WERI-Rb-1 (cell line): ENCODE data around the gene SPEF1.

Experiments
- DNase-seq: peaks from one replicate; pipeline ENCODE4 v3.0.0-alpha.2; 2020
- H3K27ac ChIP-seq: fragments of 250-450 bp; sonication (Bioruptor Pico); 2 replicates; pipeline ENCODE4 v1.5.1; 2020; ENCODE audit warnings: mild to moderate bottlenecking, moderate library complexity
- H3K27me3 ChIP-seq: fragments of 250-450 bp; sonication (Bioruptor Pico); 2 replicates; pipeline ENCODE4 v1.5.1; 2021; ENCODE audit warnings: mild to moderate bottlenecking, low read depth, moderate library complexity; ENCODE audit not compliant: insufficient read depth, severe bottlenecking
- H3K36me3 ChIP-seq: fragments of 250-450 bp; sonication (Bioruptor Pico); 2 replicates; pipeline ENCODE4 v1.5.1; 2020; ENCODE audit warnings: mild to moderate bottlenecking, moderate library complexity
- H3K4me3 ChIP-seq: 2 replicates; pipeline ENCODE4 v1.5.1; 2011; ENCODE audit warnings: low read depth, mild to moderate bottlenecking, control low read depth, low read length
- H3K9me3 ChIP-seq: fragments of 250-450 bp; sonication (Bioruptor Pico); 2 replicates; pipeline ENCODE4 v1.5.1; 2021; ENCODE audit warnings: mild to moderate bottlenecking, moderate library complexity; ENCODE audit not compliant: severe bottlenecking
- CTCF ChIP-seq: IDR thresholded peaks from 2 replicates; pipeline ENCODE4 v1.5.1; 2011; ENCODE audit warnings: low read depth, mild to moderate bottlenecking, control low read depth, inconsistent platforms, low read length

SPEF1 gene

GRCh38 chr20:3803854-3804253 is 22.6 kb upstream of the SPEF1 start:
- DNase-seq, result no peak
- Histone ChIP-seq H3K27ac (no peak overlapping the region), H3K4me3 (no peak overlapping the region), H3K9me3 (no peaks in the 10 kb centered on the region), H3K27me3 (no peaks in the 10 kb centered on the region), H3K36me3 (peaks cover 58% of the 10 kb centered on the region)
- TF ChIP-seq CTCF, result no peak

DNA sequence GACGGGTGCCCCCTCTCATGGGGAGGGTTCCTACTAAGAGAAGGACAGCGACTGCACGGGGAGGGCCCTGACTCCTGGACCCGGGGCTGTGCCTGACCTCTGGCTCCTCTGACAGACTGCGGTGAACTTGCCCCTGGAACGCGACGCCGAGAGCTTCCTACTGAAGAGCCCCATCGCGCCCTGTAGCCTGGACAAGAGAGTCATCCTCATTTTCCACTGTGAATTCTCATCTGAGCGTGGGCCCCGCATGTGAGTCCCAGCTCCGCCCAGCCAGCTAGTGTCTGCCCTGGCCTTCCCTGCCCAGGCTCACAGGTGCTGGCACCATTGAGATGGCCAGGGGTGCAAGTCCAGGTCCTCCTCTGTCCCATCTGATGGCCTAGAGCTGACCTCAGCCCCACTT is 22.0 kb upstream of the SPEF1 start:
- TF ChIP-seq CTCF, result no peak
- Histone ChIP-seq H3K27ac (no peak overlapping the region), H3K36me3 (peaks cover 63% of the 10 kb centered on the region), H3K27me3 (no peaks in the 10 kb centered on the region), H3K4me3 (no peak overlapping the region), H3K9me3 (no peaks in the 10 kb centered on the region)
- no peak for DNase-seq

DNA sequence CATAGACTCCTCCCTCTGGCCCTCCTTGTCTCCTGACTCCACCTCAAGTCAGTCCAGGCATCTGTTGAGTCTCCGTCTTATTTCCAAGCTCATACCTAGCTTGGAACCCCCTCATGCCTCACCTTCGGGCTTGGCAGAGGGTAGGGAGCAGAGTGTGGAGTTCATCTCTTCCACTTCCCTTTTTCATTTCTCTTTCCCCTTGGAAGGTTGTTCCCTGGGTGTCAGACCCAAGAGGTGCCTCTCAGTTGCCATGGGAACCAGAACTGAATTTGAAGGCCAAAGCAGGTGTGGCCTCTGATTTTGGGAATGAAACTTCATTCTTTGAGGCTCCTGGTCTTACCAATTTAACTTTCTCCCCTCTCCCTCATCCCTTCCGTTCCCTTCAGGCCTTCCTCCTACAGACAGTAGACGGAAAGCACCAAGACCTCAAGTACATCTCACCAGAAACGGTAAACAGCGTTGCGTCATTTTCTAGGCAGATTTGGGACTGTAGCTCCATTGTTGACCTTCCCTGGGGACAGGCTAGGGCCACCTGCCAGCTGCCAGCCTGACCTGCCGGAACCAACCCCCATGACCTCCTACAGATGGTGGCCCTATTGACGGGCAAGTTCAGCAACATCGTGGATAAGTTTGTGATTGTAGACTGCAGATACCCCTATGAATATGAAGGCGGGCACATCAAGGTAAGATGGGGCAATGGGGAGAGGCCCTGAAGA is 21.4 kb upstream of the SPEF1 start:
- Histone ChIP-seq H3K9me3 (no peaks in the 10 kb centered on the region), H3K36me3 (peaks cover 66% of the 10 kb centered on the region), H3K27me3 (no peaks in the 10 kb centered on the region), H3K4me3 (no peak overlapping the region), H3K27ac (no peak overlapping the region)
- no peak for TF ChIP-seq CTCF
- no peak for DNase-seq

GRCh38 chr20:3801846-3802245 is 20.6 kb upstream of the SPEF1 start:
- Histone ChIP-seq H3K27me3 (no peaks in the 10 kb centered on the region), H3K9me3 (no peaks in the 10 kb centered on the region), H3K27ac (no peak overlapping the region), H3K4me3 (no peak overlapping the region), H3K36me3 (peaks cover 69% of the 10 kb centered on the region)
- DNase-seq, result no peak
- no peak for TF ChIP-seq CTCF

GRCh38 chr20:3801299-3801698 is 20.1 kb upstream of the SPEF1 start:
- H3K36me3 ChIP-seq, result peaks cover 68% of the 10 kb centered on the region
- no peak for DNase-seq

More at GRCh38 chr20:3801299-3801698, 20.1 kb upstream of the SPEF1 start:
- TF ChIP-seq CTCF, result no peak
- Histone ChIP-seq H3K9me3 (no peaks in the 10 kb centered on the region), H3K27me3 (no peaks in the 10 kb centered on the region), H3K27ac (no peak overlapping the region), H3K4me3 (no peak overlapping the region)
